ENCODE data around the gene GAS6. TPM values are rescaled to one million over a fixed set of nuclear protein-coding genes. Genes with fewer than 3 reads are reported as not detected.
"Not testable (repeated sequence)": the region's sequence is repeated elsewhere in the genome, so short reads cannot be mapped to it uniquely, and the experiment has no call there.

GAS6 gene
- total RNA-seq, 2 donors from 2014 or later = 2.2 to 3.8 TPM

- Mint-ChIP-seq H3K4me3 (no peak overlapping the region), H3K27me3 (no peaks in the 10 kb centered on the region), H3K27ac (no peak overlapping the region), H3K36me3 (ENCODE audit: low read depth) (no peaks in the 10 kb centered on the region), H3K4me1 (no peaks in the 10 kb centered on the region)
- ATAC-seq (no peak), DNase-seq (no peak)
- H3K9me3 ChIP-seq (ENCODE audit: control insufficient read depth, low read length, poor library complexity, severe bottlenecking) = no peaks in the 10 kb centered on the region
These were observed 35.5 kb downstream of the GAS6 start for GRCh38 chr13:113828282-113828825.

- H3K27ac Mint-ChIP-seq = no peak overlapping the region
- no peaks in the 10 kb centered on the region for H3K4me1 Mint-ChIP-seq
- no peak overlapping the region for H3K4me3 Mint-ChIP-seq
- H3K27me3 Mint-ChIP-seq = no peaks in the 10 kb centered on the region
- ATAC-seq (no peak), DNase-seq (no peak)
- H3K36me3 Mint-ChIP-seq (ENCODE audit: low read depth) = no peaks in the 10 kb centered on the region
- H3K9me3 ChIP-seq (ENCODE audit: control insufficient read depth, low read length, poor library complexity, severe bottlenecking) = no peaks in the 10 kb centered on the region
These were observed 36.9 kb downstream of the GAS6 start for GRCh38 chr13:113827021-113827420.

- not testable (repeated sequence) for H3K36me3 Mint-ChIP-seq (ENCODE audit: low read depth); H3K27ac Mint-ChIP-seq; H3K27me3 Mint-ChIP-seq; H3K9me3 ChIP-seq (ENCODE audit: control insufficient read depth, low read length, poor library complexity, severe bottlenecking); DNase-seq; H3K4me3 Mint-ChIP-seq; H3K4me1 Mint-ChIP-seq; ATAC-seq
These were observed 37.4 kb downstream of the GAS6 start for GRCh38 chr13:113826446-113826845.

GRCh38 chr13:113825841-113826240 is 38.0 kb downstream of the GAS6 start:
- H3K27ac Mint-ChIP-seq = no peak overlapping the region
- H3K9me3 ChIP-seq (ENCODE audit: control insufficient read depth, low read length, poor library complexity, severe bottlenecking) = no peaks in the 10 kb centered on the region
- peaks cover 3% of the 10 kb centered on the region for H3K36me3 Mint-ChIP-seq (ENCODE audit: low read depth)
- no peak for ATAC-seq
- H3K27me3 Mint-ChIP-seq = no peaks in the 10 kb centered on the region
- H3K4me1 Mint-ChIP-seq = no peaks in the 10 kb centered on the region
- DNase-seq = no peak
- H3K4me3 Mint-ChIP-seq = no peak overlapping the region

- ATAC-seq (no peak), DNase-seq (no peak)
- H3K4me3 Mint-ChIP-seq = no peak overlapping the region
- H3K27me3 Mint-ChIP-seq = no peaks in the 10 kb centered on the region
- no peak overlapping the region for H3K27ac Mint-ChIP-seq
- no peaks in the 10 kb centered on the region for H3K9me3 ChIP-seq (ENCODE audit: control insufficient read depth, low read length, poor library complexity, severe bottlenecking)
- no peaks in the 10 kb centered on the region for H3K4me1 Mint-ChIP-seq
- peaks cover 3% of the 10 kb centered on the region for H3K36me3 Mint-ChIP-seq (ENCODE audit: low read depth)
These were observed 40.1 kb downstream of the GAS6 start for GRCh38 chr13:113823771-113824170.

GRCh38 chr13:113822956-113823744 is 40.7 kb downstream of the GAS6 start:
- H3K27me3 Mint-ChIP-seq = no peaks in the 10 kb centered on the region
- H3K4me3 Mint-ChIP-seq = no peak overlapping the region
- no peaks in the 10 kb centered on the region for H3K9me3 ChIP-seq (ENCODE audit: control insufficient read depth, low read length, poor library complexity, severe bottlenecking)
- no peak overlapping the region for H3K27ac Mint-ChIP-seq
- no peak for DNase-seq
- H3K36me3 Mint-ChIP-seq (ENCODE audit: low read depth) = peaks cover 3% of the 10 kb centered on the region
- no peak for ATAC-seq
- H3K4me1 Mint-ChIP-seq = no peaks in the 10 kb centered on the region

- DNase-seq (no peak), ATAC-seq (no peak)
- Mint-ChIP-seq H3K4me1 (peaks cover 3% of the 10 kb centered on the region), H3K27ac (no peak overlapping the region), H3K27me3 (no peaks in the 10 kb centered on the region), H3K36me3 (ENCODE audit: low read depth) (peaks cover 3% of the 10 kb centered on the region), H3K4me3 (no peak overlapping the region)
- H3K9me3 ChIP-seq (ENCODE audit: control insufficient read depth, low read length, poor library complexity, severe bottlenecking) = no peaks in the 10 kb centered on the region
These were observed 41.6 kb downstream of the GAS6 start for GRCh38 chr13:113822266-113822665.

- peaks cover 5% of the 10 kb centered on the region for H3K4me1 Mint-ChIP-seq
- ATAC-seq (no peak), DNase-seq (no peak)
- no peaks in the 10 kb centered on the region for H3K27me3 Mint-ChIP-seq
- H3K27ac Mint-ChIP-seq = no peak overlapping the region
- peaks cover 3% of the 10 kb centered on the region for H3K36me3 Mint-ChIP-seq (ENCODE audit: low read depth)
- H3K4me3 Mint-ChIP-seq = no peak overlapping the region
- no peaks in the 10 kb centered on the region for H3K9me3 ChIP-seq (ENCODE audit: control insufficient read depth, low read length, poor library complexity, severe bottlenecking)
These were observed 42.0 kb downstream of the GAS6 start for GRCh38 chr13:113821847-113822246.

GRCh38 chr13:113820813-113821651 is 42.8 kb downstream of the GAS6 start:
- H3K4me1 Mint-ChIP-seq = peaks cover 9% of the 10 kb centered on the region
- H3K27me3 Mint-ChIP-seq = no peaks in the 10 kb centered on the region
- H3K4me3 Mint-ChIP-seq = no peak overlapping the region
- ATAC-seq = no peak
- DNase-seq = no peak
- no peaks in the 10 kb centered on the region for H3K9me3 ChIP-seq (ENCODE audit: control insufficient read depth, low read length, poor library complexity, severe bottlenecking)
- H3K36me3 Mint-ChIP-seq (ENCODE audit: low read depth) = peaks cover 3% of the 10 kb centered on the region
- no peak overlapping the region for H3K27ac Mint-ChIP-seq

- no peak overlapping the region for H3K4me3 Mint-ChIP-seq
- H3K36me3 Mint-ChIP-seq (ENCODE audit: low read depth) = peaks cover 5% of the 10 kb centered on the region
- no peak for DNase-seq
- H3K4me1 Mint-ChIP-seq = peaks cover 18% of the 10 kb centered on the region
- H3K27me3 Mint-ChIP-seq = no peaks in the 10 kb centered on the region
- ATAC-seq = no peak
- no peaks in the 10 kb centered on the region for H3K9me3 ChIP-seq (ENCODE audit: control insufficient read depth, low read length, poor library complexity, severe bottlenecking)
- no peak overlapping the region for H3K27ac Mint-ChIP-seq
These were observed 43.9 kb downstream of the GAS6 start for GRCh38 chr13:113819731-113820715.

GRCh38 chr13:113819341-113819730 is 44.5 kb downstream of the GAS6 start:
- peaks cover 5% of the 10 kb centered on the region for H3K36me3 Mint-ChIP-seq (ENCODE audit: low read depth)
- H3K4me3 Mint-ChIP-seq = no peak overlapping the region
- no peaks in the 10 kb centered on the region for H3K27me3 Mint-ChIP-seq
- peaks cover 18% of the 10 kb centered on the region for H3K4me1 Mint-ChIP-seq
- H3K27ac Mint-ChIP-seq = no peak overlapping the region
- DNase-seq (no peak), ATAC-seq (no peak)
- no peaks in the 10 kb centered on the region for H3K9me3 ChIP-seq (ENCODE audit: control insufficient read depth, low read length, poor library complexity, severe bottlenecking)

GRCh38 chr13:113818700-113819295 is 45.1 kb downstream of the GAS6 start:
- no peaks in the 10 kb centered on the region for H3K9me3 ChIP-seq (ENCODE audit: control insufficient read depth, low read length, poor library complexity, severe bottlenecking)
- no peak overlapping the region for H3K27ac Mint-ChIP-seq
- peaks cover 5% of the 10 kb centered on the region for H3K36me3 Mint-ChIP-seq (ENCODE audit: low read depth)
- ATAC-seq = no peak
- DNase-seq = no peak
- no peak overlapping the region for H3K4me3 Mint-ChIP-seq
- no peaks in the 10 kb centered on the region for H3K27me3 Mint-ChIP-seq
- peaks cover 18% of the 10 kb centered on the region for H3K4me1 Mint-ChIP-seq
